KOPT-K1 (cell line): ENCODE measurements around the gene NAT14.
A peak's percentile ranks its signal among the peaks of the same experiment; 100 is the strongest.

Experiments used
- H3K27ac ChIP-seq: fragments of 200-600 bp; sonication (generic); 2 replicates; pipeline ENCODE4 v1.5.1; 2016; ENCODE audit warnings: antibody characterized with exemption, mild to moderate bottlenecking, low read depth, low read length; ENCODE audit not compliant: poor library complexity, severe bottlenecking
- H3K36me3 ChIP-seq: fragments of 200-600 bp; sonication (generic); 2 replicates; pipeline ENCODE4 v1.5.1; 2017; ENCODE audit warnings: antibody characterized with exemption, mild to moderate bottlenecking, low read length, moderate library complexity; ENCODE audit not compliant: insufficient read depth
- H3K9me3 ChIP-seq: fragments of 200-600 bp; sonication (generic); 2 replicates; pipeline ENCODE4 v1.5.1; 2017; ENCODE audit warnings: antibody characterized with exemption, low read length, mild to moderate bottlenecking; ENCODE audit not compliant: insufficient read depth, poor library complexity, severe bottlenecking

NAT14 gene

GRCh38 chr19:55486043-55486970 is 1.3 kb downstream of the NAT14 start:
- H3K27ac ChIP-seq: peak overlapping the region; percentile 71
- H3K36me3 ChIP-seq: peaks cover 8% of the 10 kb centered on the region; the same call in 1 of the 2 replicates
- H3K9me3 ChIP-seq: no peaks in the 10 kb centered on the region

GRCh38 chr19:55486971-55487923 is 2.3 kb downstream of the NAT14 start:
- H3K36me3 ChIP-seq: peaks cover 8% of the 10 kb centered on the region; the same call in 1 of the 2 replicates
- no peak overlapping the region for H3K27ac ChIP-seq
- H3K9me3 ChIP-seq: no peaks in the 10 kb centered on the region

- no peak within 1 kb of the TSS for H3K27ac ChIP-seq
- H3K36me3 ChIP-seq: peaks cover 7% of the 10 kb centered on the region; the same call in 1 of the 2 replicates
These were observed 3.1 kb downstream of the NAT14 start, which contains the start of gene SSC5D for GRCh38 chr19:55487924-55488687. Gene SSC5D (plus strand): TSS chr19:55488436. CDS start chr19:55488590, 154 bp downstream.

GRCh38 chr19:55488986-55489710 is 4.2 kb downstream of the NAT14 start:
- H3K36me3 ChIP-seq: no peaks in the 10 kb centered on the region
- H3K27ac ChIP-seq: no peak overlapping the region
- H3K9me3 ChIP-seq: no peaks in the 10 kb centered on the region

More at GRCh38 chr19:55487924-55488687, 3.1 kb downstream of the NAT14 start, which contains the start of gene SSC5D:
- no peaks in the 10 kb centered on the region for H3K9me3 ChIP-seq

GRCh38 chr19:55489711-55490477 is 4.9 kb downstream of the NAT14 start:
- H3K27ac ChIP-seq: no peak overlapping the region
- H3K36me3 ChIP-seq: no peaks in the 10 kb centered on the region
- no peaks in the 10 kb centered on the region for H3K9me3 ChIP-seq

- H3K27ac ChIP-seq: no peak overlapping the region
- H3K9me3 ChIP-seq: no peaks in the 10 kb centered on the region
- no peaks in the 10 kb centered on the region for H3K36me3 ChIP-seq
These were observed 5.8 kb downstream of the NAT14 start for GRCh38 chr19:55490478-55491432.

- H3K36me3 ChIP-seq: no peaks in the 10 kb centered on the region
- no peak overlapping the region for H3K27ac ChIP-seq
- no peaks in the 10 kb centered on the region for H3K9me3 ChIP-seq
These were observed 6.8 kb downstream of the NAT14 start for GRCh38 chr19:55491546-55492360.

GRCh38 chr19:55492362-55492944 is 7.5 kb downstream of the NAT14 start:
- Histone ChIP-seq H3K27ac (no peak overlapping the region), H3K36me3 (no peaks in the 10 kb centered on the region), H3K9me3 (no peaks in the 10 kb centered on the region)

- H3K9me3 ChIP-seq: no peaks in the 10 kb centered on the region
- H3K36me3 ChIP-seq: no peaks in the 10 kb centered on the region
- no peak overlapping the region for H3K27ac ChIP-seq
These were observed 8.2 kb downstream of the NAT14 start for GRCh38 chr19:55493052-55493644.

- H3K9me3 ChIP-seq: no peaks in the 10 kb centered on the region
- H3K27ac ChIP-seq: no peak overlapping the region
These were observed 8.7 kb downstream of the NAT14 start for GRCh38 chr19:55493645-55494171.

GRCh38 chr19:55494172-55494761 is 9.3 kb downstream of the NAT14 start:
- Histone ChIP-seq H3K9me3 (no peaks in the 10 kb centered on the region), H3K27ac (no peak overlapping the region)

More at GRCh38 chr19:55493645-55494171, 8.7 kb downstream of the NAT14 start:
- H3K36me3 ChIP-seq: no peaks in the 10 kb centered on the region

More at GRCh38 chr19:55494172-55494761, 9.3 kb downstream of the NAT14 start:
- no peaks in the 10 kb centered on the region for H3K36me3 ChIP-seq
